IgD-negative memory B cell (primary cell): Measurements from ENCODE around the gene C1orf146. TPM values are rescaled to one million over a fixed set of nuclear protein-coding genes. Genes with fewer than 3 reads are reported as not detected.
A peak's percentile ranks its signal among the peaks of the same experiment; 100 is the strongest.
"Not testable (repeated sequence)": the region's sequence is repeated elsewhere in the genome, so short reads cannot be mapped to it uniquely, and the experiment has no call there.

Source experiments
- H3K27ac Mint-ChIP-seq, 3 donors: one replicate each; pipeline ENCODE4 v1.8.0; 2020 to 2022; ENCODE audit warnings: mild to moderate bottlenecking in 3 of 3, mixed read lengths in 3 of 3, moderate library complexity in 1 of 3
- H3K27me3 Mint-ChIP-seq: one replicate; pipeline ENCODE4 v1.8.0; 2021; ENCODE audit warnings: mixed read lengths
- H3K36me3 Mint-ChIP-seq: one replicate; pipeline ENCODE4 v1.8.0; 2020; ENCODE audit warnings: mild to moderate bottlenecking, mixed read lengths
- H3K4me1 Mint-ChIP-seq, 3 donors: one replicate each; pipeline ENCODE4 v1.8.0; 2020 to 2022; ENCODE audit warnings: mixed read lengths in 3 of 3, mild to moderate bottlenecking in 1 of 3
- H3K4me3 Mint-ChIP-seq, 4 donors: one replicate each; pipeline ENCODE4 v1.8.0; 2020 to 2022; ENCODE audit warnings: mild to moderate bottlenecking in 4 of 4, mixed read lengths in 4 of 4, moderate library complexity in 3 of 4
- H3K9me3 Mint-ChIP-seq, 3 donors: one replicate each; pipeline ENCODE4 v1.8.0; 2020 to 2021; ENCODE audit warnings: mixed read lengths in 3 of 3, mild to moderate bottlenecking in 1 of 3
- polyA plus RNA-seq: library from polyadenylated mRNA; unstranded; fragments of 300-500 nt; fragmentation: Illumina TruSeq; gene quantifications from one replicate; pipeline ENCODE4 v1.2.3, GENCODE V29; 2021

C1orf146 gene
- polyA plus RNA-seq, 1 donor from 2014 or later: not detected

DNA sequence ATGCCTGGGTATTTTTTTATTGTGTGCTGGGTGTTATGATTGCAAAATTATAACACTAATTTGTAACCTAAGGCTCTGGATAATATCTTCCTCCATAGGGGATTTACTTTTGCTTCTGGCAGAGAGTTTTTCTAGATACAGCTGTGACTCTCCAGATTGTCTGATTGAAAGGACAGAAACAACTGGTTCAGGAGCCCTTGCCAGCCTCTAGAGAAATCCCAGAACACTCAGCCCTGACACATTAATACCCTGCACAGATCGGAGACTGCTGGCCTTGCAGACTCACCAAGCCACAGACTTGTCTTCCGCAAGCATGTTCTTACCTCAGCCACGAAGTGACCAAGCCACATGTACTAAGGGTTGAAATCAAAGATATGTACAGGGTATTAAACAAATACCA lies 10.7 kb downstream of the C1orf146 start:
- H3K27ac Mint-ChIP-seq: no peak overlapping the region
- no peaks in the 10 kb centered on the region for H3K36me3 Mint-ChIP-seq
- no peaks in the 10 kb centered on the region for H3K4me1 Mint-ChIP-seq
- peaks cover 6% of the 10 kb centered on the region for H3K27me3 Mint-ChIP-seq
- H3K4me3 Mint-ChIP-seq: no peak overlapping the region
- no peaks in the 10 kb centered on the region for H3K9me3 Mint-ChIP-seq

- H3K4me1 Mint-ChIP-seq: no peaks in the 10 kb centered on the region
- H3K27me3 Mint-ChIP-seq: peaks cover 6% of the 10 kb centered on the region
- H3K27ac Mint-ChIP-seq: no peak overlapping the region
- no peak overlapping the region for H3K4me3 Mint-ChIP-seq
- no peaks in the 10 kb centered on the region for H3K36me3 Mint-ChIP-seq
- H3K9me3 Mint-ChIP-seq: no peaks in the 10 kb centered on the region
Observed at GRCh38 chr1:92230736-92231135, 13.0 kb downstream of the C1orf146 start.

GRCh38 chr1:92240034-92240433 lies 22.3 kb downstream of the C1orf146 start:
- H3K9me3 Mint-ChIP-seq: no peaks in the 10 kb centered on the region
- H3K4me3 Mint-ChIP-seq: no peak overlapping the region
- H3K27me3 Mint-ChIP-seq: peaks cover 13% of the 10 kb centered on the region
- no peaks in the 10 kb centered on the region for H3K36me3 Mint-ChIP-seq
- no peaks in the 10 kb centered on the region for H3K4me1 Mint-ChIP-seq
- no peak overlapping the region for H3K27ac Mint-ChIP-seq

DNA sequence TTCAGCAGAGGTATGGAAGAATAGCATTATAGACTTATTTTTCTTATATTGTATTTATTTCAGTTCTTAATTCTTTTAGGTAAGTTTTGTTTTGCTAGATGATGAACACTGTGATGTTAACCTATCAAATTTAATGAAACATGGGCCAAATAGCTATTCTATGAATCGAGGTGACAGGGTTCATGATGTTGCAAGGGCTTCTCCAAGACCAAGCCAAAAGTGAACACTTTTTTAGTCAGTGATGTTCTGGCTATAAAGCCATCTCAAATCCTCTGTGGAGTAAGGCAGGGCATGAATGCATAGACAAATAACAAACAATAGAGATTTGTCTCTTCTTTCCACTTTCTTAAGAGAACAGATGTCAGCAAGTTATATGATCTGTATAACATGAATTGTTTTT lies 26.7 kb downstream of the C1orf146 start:
- H3K36me3 Mint-ChIP-seq: peaks cover 3% of the 10 kb centered on the region
- no peaks in the 10 kb centered on the region for H3K9me3 Mint-ChIP-seq
- no peak overlapping the region for H3K4me3 Mint-ChIP-seq
- no peaks in the 10 kb centered on the region for H3K4me1 Mint-ChIP-seq
- peaks cover 4% of the 10 kb centered on the region for H3K27me3 Mint-ChIP-seq
- no peak overlapping the region for H3K27ac Mint-ChIP-seq

- H3K27ac Mint-ChIP-seq, H3K27me3 Mint-ChIP-seq, H3K4me3 Mint-ChIP-seq, H3K4me1 Mint-ChIP-seq: not testable (repeated sequence)
- H3K36me3 Mint-ChIP-seq: peaks cover 36% of the 10 kb centered on the region
- H3K9me3 Mint-ChIP-seq: peaks cover 0 to 12% (median 10%) of the 10 kb centered on the region in 3 donors
Observed at GRCh38 chr1:92254714-92255113, 37.0 kb downstream of the C1orf146 start.

GRCh38 chr1:92259350-92259749 lies 41.6 kb downstream of the C1orf146 start:
- peaks cover 0 to 12% (median 10%) of the 10 kb centered on the region in 3 donors for H3K9me3 Mint-ChIP-seq
- no peak overlapping the region for H3K4me3 Mint-ChIP-seq
- H3K27ac Mint-ChIP-seq: peak overlapping the region in 1 of 3 donors; percentile 67
- H3K4me1 Mint-ChIP-seq: no peaks in the 10 kb centered on the region
- H3K36me3 Mint-ChIP-seq: peaks cover 37% of the 10 kb centered on the region
- no peaks in the 10 kb centered on the region for H3K27me3 Mint-ChIP-seq

DNA sequence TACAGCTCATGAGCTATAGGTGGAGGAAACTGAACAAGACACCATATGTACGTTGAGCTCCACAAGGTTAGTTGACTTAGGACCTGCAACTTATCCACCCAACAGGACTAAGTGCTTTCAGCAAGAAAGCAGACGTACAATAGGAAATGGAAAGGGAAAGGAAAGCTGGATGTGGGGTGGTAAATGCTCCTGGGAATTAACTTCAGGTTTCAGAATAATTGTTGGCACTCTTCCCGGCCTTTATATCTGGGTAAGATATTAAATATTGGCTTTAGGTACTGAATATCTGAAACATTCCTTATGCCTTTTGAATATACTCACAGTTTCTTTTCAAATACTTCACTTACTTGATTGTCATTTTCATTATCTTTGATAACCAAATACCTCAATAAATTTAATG lies 44.8 kb downstream of the C1orf146 start:
- Mint-ChIP-seq H3K4me3 (no peak overlapping the region), H3K27ac (no peak overlapping the region), H3K4me1 (no peaks in the 10 kb centered on the region), H3K27me3 (no peaks in the 10 kb centered on the region), H3K9me3 (no peaks in the 10 kb centered on the region), H3K36me3 (peaks cover 23% of the 10 kb centered on the region)

- no peaks in the 10 kb centered on the region for H3K4me1 Mint-ChIP-seq
- no peak overlapping the region for H3K27ac Mint-ChIP-seq
- no peak overlapping the region for H3K4me3 Mint-ChIP-seq
- no peaks in the 10 kb centered on the region for H3K27me3 Mint-ChIP-seq
- H3K36me3 Mint-ChIP-seq: peaks cover 17% of the 10 kb centered on the region
- H3K9me3 Mint-ChIP-seq: no peaks in the 10 kb centered on the region
Observed at GRCh38 chr1:92273039-92273438, 55.3 kb downstream of the C1orf146 start.

- Mint-ChIP-seq H3K27me3 (no peaks in the 10 kb centered on the region), H3K27ac (no peak overlapping the region), H3K4me1 (peaks cover 0 to 3% (median 0%) of the 10 kb centered on the region in 3 donors), H3K36me3 (peaks cover 20% of the 10 kb centered on the region), H3K9me3 (no peaks in the 10 kb centered on the region), H3K4me3 (no peak overlapping the region)
Observed at GRCh38 chr1:92274939-92275338, 57.2 kb downstream of the C1orf146 start.

DNA sequence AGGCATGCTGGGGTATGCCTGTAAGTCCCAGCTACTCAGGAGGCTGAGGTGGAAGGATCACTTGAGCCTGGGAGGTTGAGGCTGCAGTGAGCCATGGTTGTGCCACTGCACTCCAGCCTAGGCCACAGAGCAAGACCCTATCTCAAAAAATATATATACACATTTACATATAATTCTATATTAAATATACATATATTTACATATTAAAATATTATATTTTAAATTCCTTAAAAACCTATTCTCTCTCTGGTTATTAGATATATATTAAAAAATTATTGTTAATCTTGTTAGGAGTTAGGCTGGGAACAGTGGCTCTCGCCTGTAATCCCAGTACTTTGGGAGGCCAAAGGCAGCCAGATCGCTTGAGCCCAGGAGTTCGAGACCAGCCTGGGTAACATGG lies 58.4 kb downstream of the C1orf146 start:
- Mint-ChIP-seq H3K27ac (no peak overlapping the region), H3K36me3 (peaks cover 21% of the 10 kb centered on the region), H3K4me1 (peaks cover 0 to 3% (median 0%) of the 10 kb centered on the region in 3 donors), H3K27me3 (no peaks in the 10 kb centered on the region), H3K9me3 (peaks cover 0 to 2% (median 0%) of the 10 kb centered on the region in 3 donors), H3K4me3 (no peak overlapping the region)

- H3K9me3 Mint-ChIP-seq: peaks cover 0 to 2% (median 0%) of the 10 kb centered on the region in 3 donors
- peaks cover 1 to 3% (median 3%) of the 10 kb centered on the region in 3 donors for H3K4me1 Mint-ChIP-seq
- H3K4me3 Mint-ChIP-seq: no peak overlapping the region
- H3K36me3 Mint-ChIP-seq: peaks cover 26% of the 10 kb centered on the region
- peak overlapping the region in 1 of 3 donors; percentile 29 for H3K27ac Mint-ChIP-seq
- no peaks in the 10 kb centered on the region for H3K27me3 Mint-ChIP-seq
Observed at GRCh38 chr1:92277105-92277723, 59.5 kb downstream of the C1orf146 start.

- H3K36me3 Mint-ChIP-seq: peaks cover 33% of the 10 kb centered on the region
- H3K9me3 Mint-ChIP-seq, H3K27me3 Mint-ChIP-seq, H3K4me3 Mint-ChIP-seq, H3K4me1 Mint-ChIP-seq, H3K27ac Mint-ChIP-seq: not testable (repeated sequence)
Observed at GRCh38 chr1:92279781-92280180, 62.1 kb downstream of the C1orf146 start.

DNA sequence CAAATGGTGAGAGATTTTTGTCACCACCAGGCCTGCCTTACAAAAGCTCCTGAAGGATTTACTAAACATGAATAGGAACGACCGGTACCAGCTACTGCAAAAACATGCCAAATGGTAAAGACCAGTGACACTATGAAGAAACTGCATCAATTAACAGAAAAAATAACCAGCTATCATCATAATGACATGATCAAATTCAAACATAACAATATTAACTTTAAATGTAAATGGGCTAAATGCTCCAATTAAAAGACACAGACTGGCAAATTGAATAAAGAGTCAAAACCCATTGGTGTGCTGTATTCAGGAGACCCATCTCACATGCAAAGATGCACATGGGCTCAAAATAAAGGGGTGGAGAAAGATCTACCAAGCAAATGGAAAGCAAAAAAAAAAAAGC lies 63.7 kb downstream of the C1orf146 start:
- H3K27ac Mint-ChIP-seq, H3K4me1 Mint-ChIP-seq: not testable (repeated sequence)
- H3K36me3 Mint-ChIP-seq: peaks cover 30% of the 10 kb centered on the region

GRCh38 chr1:92291372-92291999 lies 73.8 kb downstream of the C1orf146 start:
- Mint-ChIP-seq H3K4me1 (peaks cover 2 to 12% (median 6%) of the 10 kb centered on the region in 3 donors), H3K4me3 (no peak overlapping the region), H3K9me3 (no peaks in the 10 kb centered on the region), H3K36me3 (peaks cover 19% of the 10 kb centered on the region), H3K27me3 (no peaks in the 10 kb centered on the region), H3K27ac (no peak overlapping the region)

More for the DNA sequence above, 63.7 kb downstream of the C1orf146 start:
- H3K4me3 Mint-ChIP-seq, H3K9me3 Mint-ChIP-seq, H3K27me3 Mint-ChIP-seq: not testable (repeated sequence)
